ENCODE measurements around the gene CDK5RAP2.
A peak's percentile ranks its signal among the peaks of the same experiment; 100 is the strongest.

GRCh38 chr9:120348951-120349429, 231.0 kb downstream of the CDK5RAP2 start:
- TF ChIP-seq CTCF (IDR thresholded peaks at IDR 0.05 in 2 of 3, conservative IDR thresholded peaks at IDR 0.05 in 1 of 3; ENCODE audit: insufficient read depth in 2 of 3, low read depth in 1 of 3, low read length in 3 of 3) (peak; percentile 62 to 72 (median 69)), RFX5 (IDR thresholded peaks at IDR 0.05; ENCODE audit: low read depth, low read length) (no peak), SIX5 (IDR thresholded peaks at IDR 0.05; ENCODE audit: borderline replicate concordance in 1 of 2, insufficient read depth in 1 of 2, low read depth in 1 of 2, low read length in 2 of 2) (no peak), ATF1 (CRISPR knock-in tag; IDR thresholded peaks at IDR 0.05) (no peak), ATF1 (tag; IDR thresholded peaks at IDR 0.05) (no peak), AFF4 (CRISPR knock-in tag; IDR thresholded peaks at IDR 0.05) (no peak), ZNF830 (CRISPR knock-in tag; IDR thresholded peaks at IDR 0.05) (no peak), THRB (CRISPR knock-in tag; conservative IDR thresholded peaks at IDR 0.05) (no peak), EWSR1 (IDR thresholded peaks at IDR 0.05; ENCODE audit: borderline replicate concordance, low read depth, partially characterized antibody) (no peak), ZBTB1 (CRISPR knock-in tag; IDR thresholded peaks at IDR 0.05; ENCODE audit: borderline replicate concordance, low read depth) (no peak), ZFP30 (CRISPR knock-in tag; IDR thresholded peaks at IDR 0.05; ENCODE audit: borderline replicate concordance) (no peak), MBD2 (IDR thresholded peaks at IDR 0.05; ENCODE audit: borderline replicate concordance, low read depth) (no peak), TEAD4 (IDR thresholded peaks at IDR 0.05; ENCODE audit: low read length) (no peak), TEAD4 (CRISPR knock-in tag; IDR thresholded peaks at IDR 0.05; ENCODE audit: borderline replicate concordance) (no peak), POLR2AphosphoS5 (IDR thresholded peaks at IDR 0.05; ENCODE audit: control insufficient read depth, insufficient read depth, low read depth, low read length) (no peak)

Data from K562 (cell line).